CD14-positive monocyte (primary cell): ENCODE data around the gene TRIM9. TPM values are rescaled to one million over a fixed set of nuclear protein-coding genes. Genes with fewer than 3 reads are reported as not detected.

ENCODE experiments used
- DNase-seq, 3 donors: peaks; one replicate each; pipeline ENCODE4 v3.0.0-alpha.2; 2011 to 2022
- H2AFZ ChIP-seq: 2 replicates; pipeline ENCODE4 v1.6.0; 2012; ENCODE audit warnings: mild to moderate bottlenecking, low read depth, low read length, inconsistent platforms; ENCODE audit not compliant: insufficient read depth, poor library complexity, severe bottlenecking
- H3K27ac ChIP-seq, 2 donors: 1 replicate in 1 of 2; 2 replicates in 1 of 2; pipeline ENCODE4 v1.5.1; 2012 to 2013; ENCODE audit warnings: low read length in 2 of 2, control low read depth in 1 of 2, inconsistent platforms in 1 of 2, low read depth in 1 of 2, mild to moderate bottlenecking in 1 of 2
- H3K27me3 ChIP-seq, 2 donors: one replicate each; pipeline versions ENCODE4 v1.6.0 to v1.6.1; 2011 to 2013; ENCODE audit warnings: low read length in 2 of 2; ENCODE audit not compliant: control insufficient read depth in 2 of 2, insufficient read depth in 2 of 2
- H3K36me3 ChIP-seq, 2 donors: replicated peaks in 1 of 2; 1 replicate in 1 of 2; 2 replicates in 1 of 2; pipeline versions ENCODE4 v1.5.1 to v1.6.1; 2012 to 2013; ENCODE audit warnings: low read length in 2 of 2, control low read depth in 1 of 2, inconsistent platforms in 1 of 2, mild to moderate bottlenecking in 1 of 2; ENCODE audit not compliant: insufficient read depth in 2 of 2, control insufficient read depth in 1 of 2
- H3K4me1 ChIP-seq, 2 donors: 1 replicate in 1 of 2; 2 replicates in 1 of 2; pipeline versions ENCODE4 v1.5.1 to v1.6.1; 2012 to 2013; ENCODE audit warnings: low read length in 2 of 2, control low read depth in 1 of 2, inconsistent platforms in 1 of 2, mild to moderate bottlenecking in 1 of 2, moderate library complexity in 1 of 2; ENCODE audit not compliant: insufficient read depth in 2 of 2, control insufficient read depth in 1 of 2
- H3K4me2 ChIP-seq: replicated peaks from 2 replicates; pipeline ENCODE3; 2012; ENCODE audit warnings: low read length, moderate library complexity, mild to moderate bottlenecking; ENCODE audit not compliant: poor library complexity, severe bottlenecking; ENCODE audit errors: extremely low read depth
- H3K4me3 ChIP-seq, 3 experiments: fragments of 200-600 bp in 1 of 3; sonication (generic) in 1 of 3; replicated peaks in 1 of 3; 1 replicate in 2 of 3; 2 replicates in 1 of 3; pipeline ENCODE4 v1.5.1; 2011 to 2013; ENCODE audit warnings: low read length in 3 of 3, mild to moderate bottlenecking in 3 of 3, control low read depth in 2 of 3, low read depth in 2 of 3, inconsistent platforms in 1 of 3, moderate library complexity in 1 of 3
- H3K79me2 ChIP-seq: 2 replicates; pipeline ENCODE4 v1.6.0; 2012; ENCODE audit warnings: mild to moderate bottlenecking, control low read depth, inconsistent platforms, low read length, moderate library complexity; ENCODE audit not compliant: insufficient read depth
- H3K9ac ChIP-seq: 2 replicates; pipeline ENCODE4 v1.6.0; 2017; ENCODE audit warnings: low read length, mild to moderate bottlenecking; ENCODE audit not compliant: insufficient read depth, poor library complexity, severe bottlenecking
- H3K9me3 ChIP-seq, 2 donors: replicated peaks in 1 of 2; 1 replicate in 1 of 2; 2 replicates in 1 of 2; pipeline versions ENCODE4 v1.5.1 to v1.6.1; 2012 to 2013; ENCODE audit warnings: low read length in 2 of 2, control low read depth in 1 of 2; ENCODE audit not compliant: control insufficient read depth in 1 of 2, insufficient read depth in 1 of 2
- H4K20me1 ChIP-seq: 2 replicates; pipeline ENCODE4 v1.6.0; 2012; ENCODE audit warnings: mild to moderate bottlenecking, low read length, control low read depth, moderate library complexity; ENCODE audit not compliant: insufficient read depth
- H3K27ac Mint-ChIP-seq, 7 donors: one replicate each; pipeline ENCODE4 v1.8.0; 2020; ENCODE audit warnings: mild to moderate bottlenecking in 7 of 7, mixed read lengths in 7 of 7, moderate library complexity in 6 of 7, inconsistent platforms in 2 of 7
- H3K27me3 Mint-ChIP-seq, 3 donors: one replicate each; pipeline ENCODE4 v1.8.0; 2021 to 2022; ENCODE audit warnings: low read depth in 3 of 3, mild to moderate bottlenecking in 3 of 3, mixed read lengths in 3 of 3, moderate library complexity in 3 of 3, inconsistent platforms in 1 of 3
- H3K36me3 Mint-ChIP-seq, 2 donors: one replicate each; pipeline ENCODE4 v1.8.0; 2020; ENCODE audit warnings: mixed read lengths in 2 of 2, inconsistent platforms in 1 of 2, mild to moderate bottlenecking in 1 of 2
- H3K4me1 Mint-ChIP-seq: one replicate; pipeline ENCODE4 v1.8.0; 2020; ENCODE audit warnings: mild to moderate bottlenecking, mixed read lengths
- H3K4me3 Mint-ChIP-seq, 2 donors: one replicate each; pipeline ENCODE4 v1.8.0; 2020; ENCODE audit warnings: mild to moderate bottlenecking in 2 of 2, mixed read lengths in 2 of 2, moderate library complexity in 1 of 2
- H3K9me3 Mint-ChIP-seq, 7 donors: one replicate each; pipeline ENCODE4 v1.8.0; 2020 to 2022; ENCODE audit warnings: mixed read lengths in 7 of 7, mild to moderate bottlenecking in 6 of 7, moderate library complexity in 6 of 7, inconsistent platforms in 2 of 7
- CTCF ChIP-seq: fragments of 200-600 bp; IDR thresholded peaks from one replicate; pipeline ENCODE4 v1.8.0; 2022; ENCODE audit warnings: antibody characterized with exemption, mild to moderate bottlenecking
- WGBS: methylation state at CpG from one replicate; pipeline ENCODE4 v1.1.5; 2013; ENCODE audit warnings: missing lambda C conversion rate; ENCODE audit not compliant: insufficient coverage; 5-methylcytosine and 5-hydroxymethylcytosine counted together
- intact Hi-C, 2 donors: fragments of 100-400 bp; cut with micrococcal nuclease; formaldehyde crosslinking; loops; one replicate each; pipeline versions ENCODE4 v1.15.0 to v1.15.1; 2023
- polyA plus RNA-seq, 3 donors: library from polyadenylated mRNA; depleted of rRNA in 1 of 3; unstranded in 2 of 3; stranded (reverse) in 1 of 3; fragments of 300-500 nt in 2 of 3; fragments of >200 nt in 1 of 3; fragmentation: Illumina TruSeq in 2 of 3; gene quantifications; 1 replicate in 2 of 3; 2 replicates in 1 of 3; pipeline ENCODE4 v1.2.3, GENCODE V29; 2012 to 2021

Gene TRIM9
- polyA plus RNA-seq, 3 donors = 0.01 TPM; not detected in 2

GRCh38 chr14:51129130-51129529, 34.2 kb upstream of the TRIM9 start:
- Histone ChIP-seq H3K27ac (no peak overlapping the region), H3K4me3 (no peak overlapping the region), H3K4me1 (no peaks in the 10 kb centered on the region), H3K9me3 (peaks cover 0 to 3% of the 10 kb centered on the region in 2 donors), H3K36me3 (no peaks in the 10 kb centered on the region), H3K4me2 (no peak overlapping the region), H4K20me1 (no peaks in the 10 kb centered on the region), H2AFZ (no peak overlapping the region), H3K27me3 (no peaks in the 10 kb centered on the region), H3K79me2 (no peaks in the 10 kb centered on the region), H3K9ac (no peak overlapping the region)
- H3K4me1 Mint-ChIP-seq = no peaks in the 10 kb centered on the region
- intact Hi-C loops = no loop called here
- no peak overlapping the region for H3K27ac Mint-ChIP-seq
- peaks cover 4 to 16% (median 13%) of the 10 kb centered on the region in 7 donors for H3K9me3 Mint-ChIP-seq
- H3K27me3 Mint-ChIP-seq = peaks cover 0 to 4% (median 2%) of the 10 kb centered on the region in 3 donors
- no peak for TF ChIP-seq CTCF
- no peak for DNase-seq
- no peaks in the 10 kb centered on the region for H3K36me3 Mint-ChIP-seq
- 100% methylated on average over 3 of the region's 4 CpGs for WGBS
- no peak overlapping the region for H3K4me3 Mint-ChIP-seq

GRCh38 chr14:51124029-51124428, 29.1 kb upstream of the TRIM9 start:
- Histone ChIP-seq H3K4me2 (no peak overlapping the region), H3K4me3 (no peak overlapping the region), H3K79me2 (no peaks in the 10 kb centered on the region), H2AFZ (no peak overlapping the region), H3K36me3 (no peaks in the 10 kb centered on the region), H3K9ac (no peak overlapping the region), H3K27me3 (no peaks in the 10 kb centered on the region), H3K4me1 (no peaks in the 10 kb centered on the region), H3K9me3 (no peaks in the 10 kb centered on the region), H4K20me1 (no peaks in the 10 kb centered on the region), H3K27ac (no peak overlapping the region)
- Mint-ChIP-seq H3K4me3 (no peak overlapping the region), H3K27me3 (peaks cover 0 to 3% (median 0%) of the 10 kb centered on the region in 3 donors), H3K27ac (no peak overlapping the region), H3K9me3 (peaks cover 0 to 9% (median 4%) of the 10 kb centered on the region in 7 donors), H3K36me3 (no peaks in the 10 kb centered on the region), H3K4me1 (no peaks in the 10 kb centered on the region)
- no peak for DNase-seq
- no peak for TF ChIP-seq CTCF
- intact Hi-C loops = no loop called here
- no CpG with 5 or more reads among the region's 5 CpGs for WGBS
